GM19397 (cell line): Measurements from ENCODE around the gene WFDC5.
"Not testable (repeated sequence)": the region's sequence is repeated elsewhere in the genome, so short reads cannot be mapped to it uniquely, and the experiment has no call there.

Source experiments
- ATAC-seq: cut with Tn5 transposase; IDR thresholded peaks from one replicate; pipeline ENCODE4 v1.9.1; 2021; ENCODE audit warnings: mild to moderate bottlenecking, moderate library complexity; ENCODE audit not compliant: unreplicated experiment

WFDC5 gene

DNA sequence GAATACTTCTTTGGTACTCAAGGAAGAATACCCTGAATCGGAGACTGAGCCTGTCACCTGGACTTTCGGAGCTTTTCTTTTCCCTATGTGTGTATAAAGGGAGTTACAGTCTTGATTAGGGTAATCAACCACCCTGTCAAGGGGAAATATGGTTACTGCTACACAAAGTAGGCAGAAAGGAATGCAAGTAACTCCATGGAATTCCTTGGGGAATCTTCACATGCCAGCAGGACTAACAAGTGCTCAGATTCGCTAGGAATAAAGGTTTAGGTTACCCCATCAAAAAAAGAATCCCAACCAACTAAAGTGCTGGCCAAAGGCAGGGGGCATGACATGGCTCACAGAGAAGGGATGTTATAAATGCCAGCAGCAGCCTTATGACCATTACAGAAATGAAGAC is 24.5 kb downstream of the WFDC5 start:
- ATAC-seq, result no peak

DNA sequence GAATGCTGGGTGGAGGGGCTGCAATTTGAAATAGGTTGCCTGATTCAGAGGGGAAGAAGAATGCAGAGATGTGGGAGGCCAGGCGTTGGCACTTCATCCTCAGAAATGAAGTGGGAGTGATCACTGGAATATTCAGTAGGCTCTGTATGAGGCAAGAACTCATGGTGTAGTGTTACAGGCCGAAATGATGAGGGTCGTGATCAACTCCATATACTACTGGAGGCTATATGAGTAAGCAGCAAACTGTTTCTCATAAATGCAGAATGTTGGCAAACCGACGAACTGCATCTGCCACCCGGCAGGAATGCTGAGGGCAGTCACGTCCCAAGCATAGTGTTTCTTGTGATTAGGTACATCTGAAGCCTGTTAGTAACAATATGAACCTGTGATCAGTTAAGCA is 26.7 kb downstream of the WFDC5 start:
- ATAC-seq, result no peak

DNA sequence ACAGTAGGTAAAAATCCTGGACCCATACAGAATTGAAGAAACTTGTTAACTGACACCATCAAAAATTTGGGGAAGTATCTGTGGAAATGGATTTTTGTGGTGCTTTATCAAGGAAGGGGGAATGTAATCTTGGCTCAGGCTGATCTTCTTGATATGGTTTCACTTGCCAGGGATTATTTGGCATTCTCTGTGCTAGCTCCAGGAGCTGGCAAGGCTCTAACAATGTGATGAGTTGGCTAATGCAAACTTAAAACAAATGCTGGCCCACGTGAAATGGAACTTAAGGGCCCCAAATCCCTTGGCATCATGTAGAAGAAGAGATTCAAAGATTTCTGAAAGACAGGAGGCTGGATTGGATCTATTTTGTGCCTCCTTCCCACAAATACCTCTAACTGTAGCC is 27.2 kb downstream of the WFDC5 start:
- ATAC-seq, result no peak

DNA sequence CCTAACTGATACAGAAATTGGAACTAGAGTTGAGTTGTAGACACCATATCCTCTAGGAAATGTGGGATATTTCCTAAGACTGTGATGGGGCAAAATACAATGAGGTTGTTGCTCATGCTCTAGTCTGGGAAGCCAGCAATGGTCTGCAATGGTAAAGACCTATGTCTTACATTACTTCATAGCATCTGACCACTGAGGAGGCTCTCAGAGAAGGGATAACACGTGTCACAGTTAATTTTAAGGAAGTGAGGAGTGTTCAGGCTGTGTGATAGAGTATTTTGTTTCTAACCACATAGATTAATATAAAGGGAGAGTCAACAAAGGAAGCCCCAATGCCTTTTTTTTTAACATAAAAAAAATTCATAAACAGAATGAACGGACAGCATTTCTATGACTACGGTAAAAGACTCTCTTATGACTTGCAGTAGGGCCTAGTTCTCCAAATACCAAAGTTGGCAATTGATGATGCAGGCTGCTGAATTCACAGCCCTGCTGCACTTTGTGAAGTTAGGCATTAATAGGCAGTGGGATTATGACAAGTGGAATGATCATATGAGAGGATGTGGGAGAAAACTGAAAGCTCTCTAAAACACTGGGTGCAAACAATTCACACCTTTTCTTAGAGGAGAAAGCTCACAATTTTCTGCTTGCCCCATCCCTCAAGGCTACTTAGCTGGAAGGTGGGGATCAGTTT is 27.7 kb downstream of the WFDC5 start:
- ATAC-seq, result no peak

DNA sequence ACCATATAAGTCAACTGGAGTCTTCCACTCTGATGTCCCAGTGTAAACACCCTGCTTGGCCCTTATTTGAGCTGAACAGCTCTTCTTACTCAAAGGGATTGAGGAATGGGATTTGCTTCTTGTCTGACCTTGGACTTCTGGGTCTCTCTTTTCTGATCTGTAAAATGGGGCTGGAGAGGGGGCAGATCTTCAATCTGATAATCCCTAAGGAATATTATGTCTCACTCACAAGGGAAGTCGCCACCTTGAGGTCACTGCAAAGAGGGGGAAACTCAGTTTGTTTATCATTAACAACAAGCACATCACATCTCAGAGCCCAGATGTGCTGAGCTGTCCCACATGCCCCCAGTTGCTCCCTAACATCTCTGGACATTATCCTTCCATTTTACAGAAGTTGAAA is 29.1 kb downstream of the WFDC5 start:
- ATAC-seq, result no peak

DNA sequence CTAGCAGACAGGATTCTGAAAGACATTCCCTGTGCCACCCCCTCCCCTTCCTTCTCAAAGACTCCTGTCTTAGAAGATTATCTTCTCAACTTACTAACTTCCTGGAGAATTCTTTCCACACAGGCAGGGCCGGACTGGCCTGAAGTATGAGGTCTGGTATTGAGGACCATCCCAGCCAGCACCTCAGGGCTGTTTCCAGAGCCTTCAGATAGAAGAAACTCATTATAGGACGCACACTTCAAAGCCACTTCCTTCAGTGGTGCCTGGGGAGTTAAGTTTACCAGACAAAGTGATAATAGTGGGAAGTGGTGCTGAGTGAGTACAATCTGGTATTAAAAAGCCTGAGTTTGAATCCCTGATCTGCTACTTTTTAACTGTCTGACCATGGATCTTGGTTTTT is 29.7 kb downstream of the WFDC5 start:
- ATAC-seq, result no peak

DNA sequence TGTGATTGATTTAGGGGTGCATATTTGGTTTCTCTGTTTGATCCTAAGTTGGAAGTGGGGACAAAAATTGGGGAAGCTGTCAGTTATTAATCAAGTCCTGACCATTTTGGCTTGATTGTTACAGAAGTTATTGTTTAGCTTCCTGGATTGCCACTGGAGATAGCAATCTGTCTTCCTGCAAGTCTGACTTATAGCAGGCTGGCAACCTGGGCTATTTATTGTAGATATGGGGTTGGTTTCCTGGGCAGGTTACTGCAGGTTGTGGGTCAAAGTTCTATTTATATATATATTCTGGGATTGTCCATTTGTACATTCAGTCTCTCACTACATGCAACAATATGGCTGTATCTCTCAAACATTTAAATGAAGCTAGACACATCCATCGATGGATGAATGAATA is 31.8 kb downstream of the WFDC5 start:
- ATAC-seq, result no peak

DNA sequence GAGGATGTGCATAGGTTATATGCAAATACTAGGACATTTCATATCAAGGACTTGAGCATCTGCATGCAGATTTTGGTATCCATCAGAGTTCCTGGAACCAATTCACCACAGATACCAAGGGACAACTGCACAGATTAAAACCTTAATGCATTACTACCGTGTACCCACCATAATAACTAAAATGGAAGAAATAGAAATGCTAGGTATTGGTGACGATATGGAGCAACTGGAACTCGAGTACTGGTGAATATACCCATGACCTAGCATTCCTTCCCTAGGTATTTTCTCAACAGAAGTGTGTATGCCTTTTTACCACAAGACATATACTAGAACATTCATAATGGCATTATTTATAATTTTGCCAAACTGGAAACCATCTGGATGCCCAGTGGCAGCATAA is 32.5 kb downstream of the WFDC5 start:
- ATAC-seq, result no peak

DNA sequence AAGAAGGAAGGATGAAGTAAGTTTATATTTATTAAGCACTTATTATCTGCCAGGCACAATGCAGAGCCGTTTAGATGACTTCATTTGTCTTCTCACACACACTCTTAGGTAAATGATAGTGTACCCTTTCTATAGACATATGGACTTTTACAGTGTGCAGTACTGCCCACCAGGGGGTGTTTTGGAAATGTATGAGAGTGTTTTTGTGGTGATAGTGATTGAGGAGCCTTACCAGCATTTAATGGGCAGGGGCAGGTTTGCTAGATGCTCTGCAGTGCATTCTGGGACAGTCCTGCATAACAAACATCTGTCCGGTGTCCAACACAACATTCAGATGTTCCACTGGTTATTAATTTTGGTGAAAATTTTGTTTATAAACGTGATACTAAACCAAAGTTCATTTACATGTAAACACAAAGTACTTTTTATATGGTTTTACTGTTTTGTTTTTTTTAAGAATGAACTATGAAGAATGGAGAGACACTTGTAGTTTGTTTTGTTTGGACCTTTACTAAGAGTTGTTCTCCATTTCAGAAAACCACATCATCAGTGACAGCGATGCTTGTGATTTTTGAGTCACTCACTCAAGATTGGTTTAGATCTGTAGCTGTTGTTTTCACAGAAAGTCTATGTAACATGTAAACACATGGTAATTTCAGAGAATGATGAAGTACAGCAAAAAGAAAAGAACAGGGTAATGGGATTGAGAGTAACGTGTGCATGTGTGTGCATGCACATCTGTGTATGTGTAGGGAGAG is 33.9 kb downstream of the WFDC5 start:
- no peak for ATAC-seq

DNA sequence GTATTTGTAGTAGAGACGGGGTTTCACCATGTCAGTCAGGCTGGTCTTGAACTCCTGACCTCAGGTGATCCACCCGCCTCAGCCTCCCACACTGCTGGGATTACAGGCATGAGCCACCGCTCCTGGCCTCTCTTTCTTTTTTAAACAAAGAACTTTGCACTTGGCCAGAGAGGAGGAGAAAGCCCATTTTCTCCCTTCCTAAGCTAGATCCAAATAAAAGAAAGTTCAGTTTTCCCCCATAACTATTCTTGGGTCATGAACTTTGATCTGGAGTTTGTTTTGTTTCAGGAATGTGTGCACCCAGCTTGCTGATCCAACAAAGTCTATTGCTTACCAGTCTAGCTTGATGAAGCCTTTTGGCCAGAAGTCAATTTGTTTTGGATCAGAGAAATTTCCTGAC is 37.4 kb downstream of the WFDC5 start:
- no peak for ATAC-seq

DNA sequence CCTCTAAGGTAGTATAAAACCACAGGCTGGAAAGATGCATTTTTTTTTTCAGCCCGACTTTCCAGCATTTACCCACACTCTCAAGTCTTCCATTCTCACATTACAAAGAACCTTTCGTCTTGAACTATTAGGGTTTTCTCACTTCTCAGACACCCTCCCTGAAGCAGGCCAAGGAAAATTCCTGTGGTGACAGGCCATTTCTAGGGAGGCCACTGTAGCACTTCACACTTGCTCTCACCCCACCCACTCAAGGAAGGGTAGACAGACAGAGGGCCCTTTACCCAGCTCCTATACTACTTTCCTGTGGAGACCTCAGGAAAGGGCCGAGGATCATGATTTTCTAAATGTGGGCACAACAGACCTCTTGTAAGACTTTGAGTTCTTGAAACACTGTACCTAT is 41.8 kb downstream of the WFDC5 start:
- ATAC-seq, result no peak

DNA sequence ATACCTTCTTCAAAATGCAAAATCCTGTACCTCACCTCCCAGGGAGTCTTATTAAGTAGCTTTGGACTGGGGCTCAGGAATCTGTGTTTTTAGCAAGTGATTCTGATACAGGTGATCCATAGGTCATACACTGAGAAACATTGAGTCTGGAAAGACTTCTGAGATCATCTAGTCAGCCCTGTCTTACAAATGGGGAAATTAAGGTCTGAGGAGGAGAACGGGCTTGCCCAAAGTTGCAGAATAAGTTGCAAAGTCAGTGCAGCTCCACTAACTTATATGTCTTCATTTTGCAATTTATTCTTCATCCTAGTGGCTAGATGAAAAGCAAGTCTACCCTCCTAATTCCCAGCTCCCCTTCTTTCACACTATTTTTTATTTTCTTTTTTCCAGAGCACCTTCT is 42.9 kb downstream of the WFDC5 start:
- ATAC-seq, result no peak

DNA sequence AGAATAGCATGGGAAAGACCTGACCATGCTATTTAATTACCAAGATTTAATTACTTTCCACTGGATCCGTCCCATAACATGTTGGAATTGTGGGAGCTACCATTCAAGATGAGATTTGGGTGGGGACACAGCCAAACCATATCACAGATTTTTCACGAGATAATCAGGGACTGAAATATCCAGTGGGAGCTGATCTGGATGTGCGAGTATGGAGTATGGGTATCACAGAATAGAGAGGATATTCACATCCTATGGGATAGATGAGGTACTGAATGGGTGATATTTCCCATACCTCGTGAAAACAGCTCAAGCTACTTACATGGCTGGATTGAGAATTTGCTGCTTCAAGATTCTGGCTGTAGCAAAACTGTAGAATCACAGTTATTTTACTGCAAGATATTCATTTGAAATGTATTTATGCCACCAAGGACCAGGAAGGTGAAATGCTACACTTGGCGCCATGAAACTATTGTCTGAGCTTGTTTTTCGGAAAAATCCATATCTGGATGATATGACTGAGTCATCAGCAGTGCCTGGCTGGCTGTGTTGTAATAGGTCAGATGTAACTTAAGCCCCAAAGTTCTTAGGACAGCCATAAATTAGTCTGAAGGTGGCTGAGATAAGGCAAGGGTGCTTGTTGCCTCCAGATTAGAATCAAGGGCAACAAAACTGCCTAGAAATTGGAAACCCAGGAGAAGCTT is 43.9 kb downstream of the WFDC5 start:
- ATAC-seq, result no peak

DNA sequence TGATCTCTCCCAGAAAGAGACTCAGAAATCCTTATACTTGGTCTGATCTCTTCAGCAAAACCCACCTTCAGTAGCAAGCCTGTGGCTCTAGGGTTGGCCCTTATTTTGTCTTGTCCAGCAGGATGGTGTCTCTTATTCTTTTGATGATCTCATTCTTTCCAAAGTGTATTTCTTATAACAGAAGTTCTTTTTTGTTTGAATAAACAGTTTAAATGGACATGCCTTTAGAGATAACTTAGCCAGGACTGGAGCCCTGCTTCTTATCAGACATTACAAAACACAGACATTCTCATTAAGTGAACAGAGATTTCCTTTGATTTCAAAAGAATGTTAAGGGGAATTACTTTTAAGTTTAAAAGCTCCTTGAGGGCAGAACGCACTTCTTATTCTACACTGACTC is 45.7 kb downstream of the WFDC5 start:
- no peak for ATAC-seq

DNA sequence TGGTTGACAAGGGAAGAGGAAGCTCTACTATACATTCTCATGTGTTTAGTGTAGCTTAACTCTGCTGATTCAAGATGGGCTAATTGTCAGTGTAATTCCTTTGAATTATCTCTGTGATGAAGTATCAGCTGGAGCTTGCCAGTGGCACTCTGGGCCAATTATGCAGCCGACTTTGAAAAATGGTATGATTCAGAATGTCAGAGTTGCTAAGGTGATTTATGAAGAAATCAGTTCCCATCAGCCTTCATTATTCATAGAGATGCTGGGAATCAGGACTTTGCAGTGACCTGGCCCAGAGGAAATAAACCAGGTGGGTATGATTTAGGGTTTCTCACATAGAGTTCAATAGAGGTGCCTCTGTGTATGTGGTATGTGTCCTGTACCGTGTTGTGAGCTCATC is 47.4 kb downstream of the WFDC5 start:
- ATAC-seq, result no peak

DNA sequence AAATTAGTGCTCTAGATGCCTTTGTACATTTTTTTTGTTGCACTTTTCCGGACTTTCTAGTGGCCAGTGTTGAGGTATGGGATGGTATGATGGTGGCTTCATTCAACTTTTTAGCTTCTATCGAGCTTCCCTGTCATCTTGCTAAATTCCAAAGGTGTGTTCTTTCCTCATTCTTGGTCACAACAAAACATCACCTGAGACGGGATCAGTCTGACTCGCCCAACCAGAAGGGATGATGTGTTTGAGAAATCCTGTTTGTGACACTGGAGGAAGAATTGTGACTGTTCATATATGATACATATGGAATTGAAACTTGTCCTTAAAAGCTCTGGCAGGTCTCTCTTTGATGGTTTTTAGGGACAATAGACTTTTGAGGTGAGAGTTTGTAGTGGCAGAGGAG is 47.9 kb downstream of the WFDC5 start:
- no peak for ATAC-seq

DNA sequence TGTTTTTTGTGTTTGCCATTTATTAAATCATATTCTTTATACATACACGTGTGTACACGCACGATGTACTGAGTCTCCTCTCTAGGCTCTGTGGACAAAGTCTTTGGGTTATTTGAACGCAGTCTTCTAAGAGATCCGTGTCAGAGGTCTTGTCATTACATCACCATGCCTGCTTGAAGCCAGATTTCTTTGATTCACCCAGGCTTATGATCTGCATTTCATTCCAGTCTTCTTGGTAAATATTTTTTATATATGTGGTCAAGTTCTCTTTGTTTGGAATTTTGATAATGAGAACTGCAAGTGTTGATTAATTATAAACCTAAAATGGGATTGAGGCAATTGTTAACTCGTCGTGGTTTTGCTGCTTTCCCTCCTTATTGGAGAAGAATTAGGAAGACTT is 48.6 kb downstream of the WFDC5 start:
- ATAC-seq, result no peak

DNA sequence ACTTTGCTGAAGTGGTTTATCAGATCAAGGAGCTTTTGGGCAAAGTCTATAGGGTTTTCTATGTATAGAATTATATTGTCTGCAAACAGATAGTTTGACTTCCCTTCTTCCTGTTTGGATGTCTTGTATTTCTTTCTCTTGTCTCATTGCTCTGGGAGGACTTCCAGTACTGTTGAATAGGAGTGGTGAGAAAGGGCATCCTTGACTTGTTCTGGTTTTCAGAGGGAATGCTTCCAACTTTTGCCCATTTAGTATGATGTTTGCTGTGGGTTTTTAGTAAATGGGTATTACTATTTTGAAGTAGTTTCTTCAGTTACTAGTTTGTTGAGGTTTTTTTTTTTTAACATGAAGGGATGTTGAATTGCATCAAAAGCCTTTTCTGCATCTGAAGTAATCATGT is 50.2 kb downstream of the WFDC5 start:
- ATAC-seq, result no peak

DNA sequence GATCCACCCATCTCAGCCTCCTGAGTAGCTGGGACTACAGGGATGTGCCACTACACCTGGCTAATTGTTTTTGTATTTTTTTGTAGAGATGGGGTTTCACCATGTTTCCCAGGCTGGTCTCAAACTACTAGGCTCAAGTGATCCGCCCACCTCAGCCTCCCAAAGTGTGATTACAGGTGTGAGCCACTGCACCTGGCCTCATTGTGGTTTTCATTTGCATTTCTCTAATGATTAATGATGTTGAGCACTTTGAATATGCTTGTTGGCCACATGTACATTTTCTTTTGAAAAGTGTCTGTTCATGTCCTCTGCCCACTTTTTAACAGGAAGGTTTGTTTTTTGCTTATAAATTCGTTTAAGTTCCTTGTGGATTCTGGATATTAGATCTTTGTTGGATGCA is 51.9 kb downstream of the WFDC5 start:
- ATAC-seq, result not testable (repeated sequence)

DNA sequence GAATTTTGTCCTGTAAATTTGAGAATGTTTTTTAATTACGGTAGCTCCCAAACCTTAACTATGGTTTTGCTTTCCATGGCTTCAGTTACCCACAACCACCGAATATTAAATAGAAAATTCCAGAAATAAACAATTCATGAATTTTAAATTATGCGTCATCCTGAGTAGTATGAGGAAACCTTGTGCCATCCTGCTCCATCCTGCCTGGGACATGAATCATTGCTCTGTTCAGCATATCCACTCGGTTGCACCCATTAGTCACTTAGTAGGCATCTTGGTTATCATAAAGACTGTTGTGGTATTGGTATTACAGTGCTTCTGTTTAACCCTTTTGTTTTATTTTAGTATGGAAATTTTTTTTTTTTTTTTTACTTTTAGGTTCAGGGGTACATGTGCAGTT is 53.7 kb downstream of the WFDC5 start:
- ATAC-seq, result no peak

DNA sequence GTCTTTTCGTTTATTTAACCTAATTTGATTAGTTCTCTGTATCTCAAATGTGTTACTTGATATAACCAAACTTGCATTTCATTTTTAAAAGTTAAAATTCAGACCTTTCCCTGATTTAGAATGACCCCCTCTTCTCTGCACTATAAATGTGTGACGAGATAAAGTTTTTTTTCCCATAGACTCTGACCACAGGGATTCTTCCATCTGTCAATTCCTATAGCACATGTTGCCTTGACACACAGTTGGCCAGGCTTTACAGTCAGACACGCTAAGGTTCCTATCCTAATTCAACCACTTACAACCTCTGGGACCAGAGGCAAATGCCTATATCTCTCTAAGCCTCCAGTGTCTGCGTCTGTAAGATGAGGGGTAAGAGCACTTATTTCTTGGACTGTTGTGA is 54.7 kb downstream of the WFDC5 start:
- no peak for ATAC-seq
